Activated naive CD8-positive, alpha-beta T cell treated with anti-CD3 and anti-CD28 coated beads, Interleukin-2, amount 10 ng/mL, durations not matched to agents 7 days and 5 days (primary cell): ENCODE measurements around the gene DMD. TPM values are rescaled to one million over a fixed set of nuclear protein-coding genes. Genes with fewer than 3 reads are reported as not detected.

Experiments used
- ATAC-seq: fragments of 150-1000 bp; cut with Tn5 transposase; one replicate; pipeline ENCODE4 v1.10.0; 2021; ENCODE audit warnings: low read depth, moderate library complexity
- POLR2A ChIA-PET: fragments of 350-600 bp; sonication (Branson Sonifier 250); formaldehyde crosslinking; loops from one replicate; lab custom pipeline; 2021; ENCODE audit warnings: antibody characterized with exemption; lab: Charles Lee
- DNase-seq: peaks from one replicate; pipeline ENCODE4 v3.0.0; 2021
- H3K27ac Mint-ChIP-seq: one replicate; pipeline ENCODE4 v1.8.0; 2022; ENCODE audit warnings: mild to moderate bottlenecking, mixed read lengths
- H3K27me3 Mint-ChIP-seq: one replicate; pipeline ENCODE4 v1.8.0; 2022; ENCODE audit warnings: mild to moderate bottlenecking, moderate library complexity, mixed read lengths
- H3K36me3 Mint-ChIP-seq: one replicate; pipeline ENCODE4 v1.8.0; 2021; ENCODE audit warnings: mild to moderate bottlenecking, mixed read lengths
- H3K4me1 Mint-ChIP-seq: one replicate; pipeline ENCODE4 v1.8.0; 2021; ENCODE audit warnings: mixed read lengths
- H3K4me3 Mint-ChIP-seq: one replicate; pipeline ENCODE4 v1.8.0; 2022; ENCODE audit warnings: mild to moderate bottlenecking, moderate library complexity, mixed read lengths
- H3K9me3 Mint-ChIP-seq: one replicate; pipeline ENCODE4 v1.8.0; 2021; ENCODE audit warnings: mixed read lengths
- total RNA-seq, 2 experiments: library from RNA; stranded (reverse); gene quantifications; one replicate each; pipeline ENCODE4 v1.2.3, GENCODE V29; 2021

Gene DMD
- total RNA-seq, 2 experiments from 2014 or later: 0.17 TPM; not detected in 1

DNA sequence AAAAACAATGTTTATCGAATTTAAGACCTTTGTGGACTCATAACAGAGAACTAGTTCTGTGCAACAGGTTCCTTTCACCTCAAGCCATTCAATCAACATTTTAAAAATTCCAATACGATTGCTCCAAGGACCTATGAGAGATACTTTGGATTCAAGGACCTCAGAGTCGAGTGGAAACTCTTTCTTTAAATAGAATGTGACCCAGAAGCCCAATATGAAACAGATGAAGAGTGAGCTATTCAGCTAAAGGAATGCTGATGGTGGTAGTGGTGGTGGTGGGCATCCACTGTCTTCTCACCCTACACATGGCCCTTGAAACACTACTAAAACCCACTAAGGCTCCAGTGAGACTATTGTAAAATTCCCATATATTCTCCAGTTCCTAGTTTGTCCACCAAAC is 257.2 kb downstream of the DMD start:
- ATAC-seq (no peak), DNase-seq (no peak)
- Mint-ChIP-seq H3K4me1 (no peaks in the 10 kb centered on the region), H3K27me3 (no peaks in the 10 kb centered on the region), H3K27ac (no peak overlapping the region), H3K4me3 (no peak overlapping the region), H3K9me3 (no peaks in the 10 kb centered on the region), H3K36me3 (no peaks in the 10 kb centered on the region)
- POLR2A ChIA-PET: no interaction called here

DNA sequence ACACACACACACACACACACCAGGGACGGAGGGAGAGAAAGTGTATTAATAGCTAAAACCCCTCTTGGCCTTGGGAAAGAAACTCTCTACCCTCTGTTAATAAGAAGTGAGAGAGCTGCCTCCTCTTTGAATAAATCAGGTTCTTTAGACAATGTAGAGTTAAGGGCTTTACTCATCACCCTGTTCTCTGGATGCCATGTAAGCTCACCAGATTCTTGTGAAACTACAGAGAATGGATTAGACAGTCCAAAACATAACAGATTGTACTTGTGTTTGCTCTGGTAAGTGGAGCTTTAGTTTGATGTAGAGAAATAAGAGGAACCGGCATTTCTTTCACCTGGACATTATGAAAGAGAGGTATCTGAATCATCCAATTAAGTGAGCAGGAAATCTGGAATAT is 263.2 kb downstream of the DMD start:
- H3K4me1 Mint-ChIP-seq: no peaks in the 10 kb centered on the region
- H3K36me3 Mint-ChIP-seq: no peaks in the 10 kb centered on the region
- POLR2A ChIA-PET: no interaction called here
- no peaks in the 10 kb centered on the region for H3K9me3 Mint-ChIP-seq
- DNase-seq (no peak), ATAC-seq (no peak)
- H3K27me3 Mint-ChIP-seq: no peaks in the 10 kb centered on the region
- no peak overlapping the region for H3K4me3 Mint-ChIP-seq
- no peak overlapping the region for H3K27ac Mint-ChIP-seq

DNA sequence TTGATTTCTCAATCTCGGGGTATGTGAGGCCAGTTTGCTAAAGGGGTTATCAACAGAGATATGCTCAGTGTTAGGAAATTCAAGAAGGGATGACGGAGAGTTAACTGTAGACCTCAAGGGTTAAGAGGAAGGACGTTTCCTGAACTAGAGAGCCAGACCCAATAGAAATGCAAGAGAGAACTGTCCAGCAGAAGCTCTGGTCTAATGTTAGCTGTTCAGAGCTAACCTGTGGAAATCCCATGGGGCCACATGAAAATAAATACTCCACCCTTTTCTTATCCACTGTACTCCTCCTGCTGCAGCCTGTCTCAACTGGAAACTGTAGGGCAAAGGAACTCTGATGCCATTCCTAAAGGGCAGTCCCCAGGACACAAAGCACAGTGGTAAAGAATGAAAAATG is 274.3 kb downstream of the DMD start:
- ATAC-seq: no peak
- DNase-seq: no peak
- H3K9me3 Mint-ChIP-seq: no peaks in the 10 kb centered on the region

DNA sequence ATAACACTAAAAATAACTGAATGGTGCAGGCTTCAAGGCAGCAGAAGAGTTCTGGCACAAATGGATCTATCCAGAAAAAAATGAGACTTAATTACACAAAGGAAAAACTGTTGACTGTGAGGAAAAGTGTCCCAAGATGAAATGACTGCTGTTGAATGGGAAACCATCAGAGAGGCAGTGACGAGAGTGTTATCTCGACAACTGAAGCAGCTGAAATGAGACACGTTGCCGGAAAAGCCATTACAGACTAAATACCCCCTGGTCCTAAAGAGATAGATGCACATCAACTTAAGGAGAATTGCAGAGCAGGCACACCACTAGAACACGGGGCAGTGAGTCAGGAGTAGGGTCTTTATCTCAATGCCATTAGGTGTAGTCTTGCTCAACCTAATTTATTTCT is 277.8 kb downstream of the DMD start:
- Mint-ChIP-seq H3K9me3 (no peaks in the 10 kb centered on the region), H3K27ac (no peak overlapping the region), H3K27me3 (no peaks in the 10 kb centered on the region), H3K4me3 (no peak overlapping the region), H3K4me1 (no peaks in the 10 kb centered on the region), H3K36me3 (no peaks in the 10 kb centered on the region)
- POLR2A ChIA-PET: no interaction called here
- no peak for DNase-seq
- no peak for ATAC-seq

More for the DNA sequence above, 274.3 kb downstream of the DMD start:
- H3K36me3 Mint-ChIP-seq: no peaks in the 10 kb centered on the region
- no peaks in the 10 kb centered on the region for H3K4me1 Mint-ChIP-seq
- H3K4me3 Mint-ChIP-seq: no peak overlapping the region
- no peak overlapping the region for H3K27ac Mint-ChIP-seq
- POLR2A ChIA-PET: no interaction called here
- H3K27me3 Mint-ChIP-seq: no peaks in the 10 kb centered on the region

DNA sequence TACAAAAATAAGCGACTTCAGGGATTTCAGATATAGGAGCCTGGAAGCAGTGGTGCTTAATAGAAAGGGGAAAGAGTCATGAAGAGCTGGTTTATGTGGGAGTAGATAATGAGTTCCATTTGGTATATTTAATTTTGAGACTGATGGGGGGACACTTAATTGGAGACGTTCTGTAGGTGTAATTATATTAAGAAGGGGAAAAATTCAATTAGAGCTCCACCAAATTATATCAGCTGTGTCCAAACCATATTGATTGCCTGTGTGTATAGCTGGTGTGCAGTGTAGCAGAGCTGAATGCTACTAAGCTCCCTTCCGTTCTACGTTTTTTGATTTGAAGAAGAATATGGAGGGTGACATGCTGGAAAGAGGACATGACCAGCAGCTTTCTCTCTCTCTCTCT is 282.3 kb downstream of the DMD start:
- Mint-ChIP-seq H3K4me1 (no peaks in the 10 kb centered on the region), H3K27ac (no peak overlapping the region), H3K4me3 (no peak overlapping the region), H3K36me3 (no peaks in the 10 kb centered on the region), H3K9me3 (peaks cover 3% of the 10 kb centered on the region), H3K27me3 (no peaks in the 10 kb centered on the region)
- DNase-seq (no peak), ATAC-seq (no peak)
- POLR2A ChIA-PET: no interaction called here

DNA sequence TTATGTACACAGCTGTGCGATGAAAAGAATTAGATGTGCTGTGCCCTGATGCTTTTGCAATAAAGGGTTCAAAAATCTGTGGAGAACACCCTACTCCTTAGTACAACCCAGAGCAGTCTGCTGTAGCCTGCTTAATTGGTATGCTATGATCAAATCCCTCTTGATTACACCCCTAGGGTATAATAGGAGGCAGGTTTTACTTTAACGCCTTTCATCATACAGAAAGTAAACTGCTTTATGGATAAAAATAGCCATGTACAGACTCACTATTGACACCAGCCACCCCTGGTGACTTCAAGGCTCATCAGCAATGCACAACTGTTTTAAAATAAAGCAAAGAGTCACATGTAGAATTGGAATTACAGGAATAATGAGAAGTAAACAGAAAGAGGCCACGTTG is 315.3 kb downstream of the DMD start:
- Mint-ChIP-seq H3K4me1 (no peaks in the 10 kb centered on the region), H3K36me3 (no peaks in the 10 kb centered on the region), H3K27me3 (no peaks in the 10 kb centered on the region), H3K9me3 (no peaks in the 10 kb centered on the region), H3K27ac (no peak overlapping the region), H3K4me3 (no peak overlapping the region)
- POLR2A ChIA-PET: no interaction called here
- ATAC-seq (no peak), DNase-seq (no peak)

DNA sequence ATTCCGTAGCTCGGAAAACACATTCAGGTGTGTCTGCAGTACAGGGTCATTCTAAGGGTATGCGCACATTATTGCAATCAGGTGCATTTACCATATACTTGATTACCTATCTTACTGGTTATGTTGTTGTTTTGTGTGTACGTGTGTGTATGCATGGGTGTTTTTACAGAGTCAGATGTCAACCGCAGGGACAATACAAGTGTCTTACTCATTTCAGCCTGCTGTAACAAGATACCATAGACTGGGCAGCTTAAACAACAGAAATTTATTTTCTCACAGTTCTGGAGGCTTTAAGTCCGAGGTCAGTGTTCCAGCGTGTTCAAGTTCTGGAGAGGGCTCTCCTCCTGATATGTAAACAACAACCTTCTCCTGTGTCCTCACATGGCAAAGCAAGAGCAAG is 316.7 kb downstream of the DMD start:
- Mint-ChIP-seq H3K27me3 (no peaks in the 10 kb centered on the region), H3K27ac (no peak overlapping the region), H3K4me3 (no peak overlapping the region), H3K4me1 (no peaks in the 10 kb centered on the region), H3K9me3 (no peaks in the 10 kb centered on the region), H3K36me3 (no peaks in the 10 kb centered on the region)
- POLR2A ChIA-PET: no interaction called here
- no peak for ATAC-seq
- DNase-seq: no peak

DNA sequence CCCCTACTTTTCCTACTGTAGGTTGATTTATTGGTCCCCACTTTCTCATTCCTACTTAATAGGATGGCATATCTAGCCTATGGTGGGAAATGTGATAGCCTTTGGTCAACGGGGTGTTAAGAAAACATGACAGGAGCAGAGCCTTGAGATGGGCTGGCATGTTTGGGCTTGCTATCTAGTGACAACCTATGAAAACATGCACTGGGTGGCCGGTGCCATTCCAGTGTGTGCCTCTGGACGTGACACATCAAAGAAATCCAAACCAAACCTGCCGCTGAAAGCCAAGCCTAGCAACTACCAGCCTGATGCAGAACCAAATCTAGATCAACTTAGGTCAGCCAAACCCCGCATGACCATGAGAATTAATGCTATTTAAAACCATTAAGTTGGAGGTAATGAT is 317.6 kb downstream of the DMD start:
- POLR2A ChIA-PET: no interaction called here
- no peak for ATAC-seq
- H3K4me1 Mint-ChIP-seq: no peaks in the 10 kb centered on the region

DNA sequence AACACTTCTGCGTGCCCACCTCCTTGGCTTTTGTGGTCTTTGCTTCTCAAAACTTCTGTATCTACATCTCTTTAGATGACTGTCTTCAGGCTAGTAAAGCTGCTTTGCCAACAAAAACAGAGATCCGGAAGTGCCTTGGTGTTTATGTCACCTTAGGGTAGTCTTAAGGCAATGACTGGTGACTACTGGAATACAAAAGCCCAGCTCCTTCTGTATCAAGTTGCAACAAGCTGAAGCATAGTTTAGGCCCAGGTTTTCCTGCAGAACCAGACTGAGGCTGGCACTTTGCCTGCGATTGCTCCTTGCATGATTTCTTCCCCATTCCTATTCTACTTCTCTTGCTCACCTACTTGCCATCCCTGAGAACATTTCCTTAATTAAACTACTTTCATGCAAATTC is 333.8 kb downstream of the DMD start:
- Mint-ChIP-seq H3K9me3 (no peaks in the 10 kb centered on the region), H3K4me1 (no peaks in the 10 kb centered on the region), H3K27ac (no peak overlapping the region), H3K27me3 (no peaks in the 10 kb centered on the region), H3K4me3 (no peak overlapping the region), H3K36me3 (no peaks in the 10 kb centered on the region)
- no peak for ATAC-seq
- POLR2A ChIA-PET: no interaction called here
- no peak for DNase-seq

More for the DNA sequence above, 317.6 kb downstream of the DMD start:
- no peak overlapping the region for H3K27ac Mint-ChIP-seq
- H3K27me3 Mint-ChIP-seq: no peaks in the 10 kb centered on the region
- no peaks in the 10 kb centered on the region for H3K36me3 Mint-ChIP-seq
- no peaks in the 10 kb centered on the region for H3K9me3 Mint-ChIP-seq
- no peak for DNase-seq
- no peak overlapping the region for H3K4me3 Mint-ChIP-seq

DNA sequence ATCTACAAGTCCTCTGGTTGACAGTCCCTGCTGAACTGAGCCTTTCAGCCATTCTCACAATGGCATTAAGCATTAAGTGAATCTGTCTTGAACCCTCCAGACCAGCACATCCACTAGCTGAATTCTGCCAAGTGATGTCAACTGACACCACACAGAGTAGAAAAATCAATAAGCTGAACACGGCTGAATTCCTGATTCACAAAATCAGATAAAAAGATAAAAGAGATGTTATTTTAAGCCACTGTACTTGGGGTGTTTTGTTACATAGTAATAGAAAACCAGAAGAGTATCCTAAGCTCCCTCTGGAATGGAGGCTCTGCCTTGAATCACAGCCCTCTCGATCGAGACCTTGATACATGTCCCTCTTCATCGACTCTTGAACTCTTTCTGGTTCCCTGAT is 336.5 kb downstream of the DMD start:
- no peak overlapping the region for H3K4me3 Mint-ChIP-seq
- POLR2A ChIA-PET: no interaction called here
- DNase-seq (no peak), ATAC-seq (no peak)
- no peaks in the 10 kb centered on the region for H3K27me3 Mint-ChIP-seq
- H3K27ac Mint-ChIP-seq: no peak overlapping the region
- no peaks in the 10 kb centered on the region for H3K36me3 Mint-ChIP-seq
- H3K4me1 Mint-ChIP-seq: no peaks in the 10 kb centered on the region
- no peaks in the 10 kb centered on the region for H3K9me3 Mint-ChIP-seq

DNA sequence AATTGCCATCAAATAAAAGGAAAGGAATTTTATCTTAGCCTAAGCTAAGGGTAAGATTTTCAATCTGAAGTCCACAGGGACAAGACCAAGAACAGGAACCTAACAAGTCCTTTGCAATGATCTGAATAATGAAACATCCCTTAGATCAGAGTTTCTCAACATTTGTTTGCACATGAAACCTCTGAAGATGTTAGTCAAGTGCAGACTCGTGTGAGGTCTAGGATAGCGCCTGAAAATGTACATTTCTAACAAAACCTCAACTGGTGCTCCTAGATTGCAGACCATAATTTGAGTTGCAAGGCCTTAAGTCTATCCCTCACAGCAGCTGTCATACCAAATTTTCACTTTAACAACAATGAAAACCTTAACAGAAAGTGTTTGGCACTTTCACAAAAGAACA is 337.6 kb downstream of the DMD start:
- ATAC-seq: no peak
- H3K36me3 Mint-ChIP-seq: no peaks in the 10 kb centered on the region
- POLR2A ChIA-PET: no interaction called here
- no peaks in the 10 kb centered on the region for H3K4me1 Mint-ChIP-seq
- DNase-seq: no peak
- no peaks in the 10 kb centered on the region for H3K27me3 Mint-ChIP-seq
- no peak overlapping the region for H3K4me3 Mint-ChIP-seq
- H3K9me3 Mint-ChIP-seq: no peaks in the 10 kb centered on the region
- H3K27ac Mint-ChIP-seq: no peak overlapping the region

DNA sequence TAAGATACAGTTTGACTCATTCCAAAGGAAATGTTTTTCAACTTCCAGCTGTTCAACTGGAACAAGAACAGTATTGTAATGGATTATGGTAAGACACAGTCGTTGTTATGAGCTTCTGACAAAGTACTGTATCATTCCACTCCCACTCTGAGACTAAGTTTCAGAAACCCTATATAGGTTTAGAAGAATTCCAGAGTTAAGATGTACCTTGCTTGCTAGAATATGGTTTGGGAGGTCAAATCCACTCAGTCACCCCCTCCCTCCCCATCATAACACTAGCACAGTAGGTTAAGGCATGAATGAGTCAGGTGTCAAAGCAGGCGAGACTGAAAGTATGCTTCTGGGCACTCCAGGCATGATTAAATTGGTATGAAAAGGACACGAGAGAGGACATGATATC is 339.7 kb downstream of the DMD start:
- H3K27ac Mint-ChIP-seq: no peak overlapping the region
- POLR2A ChIA-PET: no interaction called here
- ATAC-seq: no peak
- no peak overlapping the region for H3K4me3 Mint-ChIP-seq
- H3K4me1 Mint-ChIP-seq: no peaks in the 10 kb centered on the region
- no peaks in the 10 kb centered on the region for H3K27me3 Mint-ChIP-seq
- H3K36me3 Mint-ChIP-seq: no peaks in the 10 kb centered on the region
- no peaks in the 10 kb centered on the region for H3K9me3 Mint-ChIP-seq
- DNase-seq: no peak

DNA sequence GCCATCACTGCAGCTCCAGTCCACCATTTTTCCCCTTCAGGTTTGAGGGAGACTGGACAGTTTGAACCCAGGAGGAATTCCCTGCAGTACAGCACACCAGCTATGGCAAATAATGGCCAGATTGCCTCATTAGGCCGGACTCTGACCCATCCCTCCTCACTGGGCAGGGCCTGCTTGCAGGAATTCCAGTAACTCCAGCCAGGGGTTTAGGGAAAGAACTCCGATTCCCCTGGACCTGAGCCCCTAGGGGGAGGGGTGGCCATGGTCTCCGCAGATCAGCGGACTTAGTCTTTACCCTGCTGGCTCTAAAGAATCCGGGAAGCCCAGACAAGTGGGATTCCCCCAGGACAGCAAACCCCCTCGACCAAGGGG is 342.8 kb downstream of the DMD start:
- H3K27ac Mint-ChIP-seq: no peak overlapping the region
- POLR2A ChIA-PET: no interaction called here
- no peak overlapping the region for H3K4me3 Mint-ChIP-seq
- H3K4me1 Mint-ChIP-seq: no peaks in the 10 kb centered on the region
- no peaks in the 10 kb centered on the region for H3K9me3 Mint-ChIP-seq
- no peaks in the 10 kb centered on the region for H3K36me3 Mint-ChIP-seq
- no peaks in the 10 kb centered on the region for H3K27me3 Mint-ChIP-seq
- DNase-seq (no peak), ATAC-seq (no peak)

DNA sequence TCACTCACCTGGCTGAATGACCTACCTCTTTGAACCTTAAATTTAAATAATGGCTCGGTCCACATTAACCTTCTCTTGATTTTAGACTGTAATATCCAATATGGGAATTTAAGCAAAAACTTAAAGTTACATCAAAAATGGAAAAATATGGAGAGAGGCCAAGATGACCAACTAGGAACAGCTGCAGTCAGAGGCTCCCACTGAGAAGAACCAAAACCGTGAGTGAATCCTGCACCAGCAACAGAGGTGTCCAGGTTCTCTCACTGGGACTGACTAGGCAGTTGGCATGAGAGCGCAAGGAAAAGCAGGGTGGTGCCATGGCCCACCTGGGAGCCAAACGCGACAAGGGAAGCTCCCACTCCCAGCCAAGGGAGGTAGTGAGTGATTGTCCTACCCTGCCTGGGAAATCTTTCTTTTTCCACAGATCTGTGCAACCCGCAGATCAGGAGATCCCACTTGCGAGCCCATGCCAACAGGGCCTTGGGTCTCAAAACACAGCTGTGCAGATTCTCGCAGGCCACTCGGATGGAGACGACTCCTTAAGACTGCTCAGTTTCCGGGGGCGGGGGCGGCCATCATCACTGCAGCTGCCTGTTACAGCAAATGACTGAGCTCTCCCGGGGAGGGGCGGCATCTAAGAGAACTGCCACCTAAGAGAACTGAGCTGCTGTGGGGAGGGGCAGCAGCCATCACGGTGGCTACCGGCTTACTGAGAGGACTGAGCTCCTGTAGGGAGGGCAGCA is 343.4 kb downstream of the DMD start:
- H3K9me3 Mint-ChIP-seq: no peaks in the 10 kb centered on the region
- H3K4me1 Mint-ChIP-seq: no peaks in the 10 kb centered on the region
- no peak overlapping the region for H3K4me3 Mint-ChIP-seq
- POLR2A ChIA-PET: no interaction called here
- ATAC-seq (no peak), DNase-seq (no peak)
- H3K27ac Mint-ChIP-seq: no peak overlapping the region
- H3K27me3 Mint-ChIP-seq: no peaks in the 10 kb centered on the region
- no peaks in the 10 kb centered on the region for H3K36me3 Mint-ChIP-seq

DNA sequence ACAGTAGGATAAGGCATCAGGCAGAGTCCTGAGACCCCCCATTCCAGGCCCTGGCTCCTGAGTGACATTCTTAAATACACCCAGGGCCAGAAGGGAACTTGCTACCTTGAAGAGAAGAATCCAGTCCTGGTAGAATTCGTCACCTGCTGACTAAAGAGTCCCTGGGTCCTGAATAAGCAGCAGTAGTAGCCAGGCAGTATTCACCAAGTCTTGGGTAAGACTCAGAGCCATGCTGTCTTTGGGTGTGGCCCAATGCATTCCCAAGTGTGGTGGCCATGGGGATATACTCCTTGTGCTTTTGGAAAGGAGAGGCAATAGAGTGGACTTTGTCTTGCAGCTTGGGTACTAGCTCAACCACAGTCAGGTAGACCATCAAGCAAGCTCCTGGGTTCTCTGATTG is 359.1 kb downstream of the DMD start:
- POLR2A ChIA-PET: no interaction called here
- no peaks in the 10 kb centered on the region for H3K27me3 Mint-ChIP-seq
- H3K36me3 Mint-ChIP-seq: no peaks in the 10 kb centered on the region

More for the DNA sequence above, 359.1 kb downstream of the DMD start:
- H3K4me3 Mint-ChIP-seq: no peak overlapping the region
- DNase-seq: no peak
- ATAC-seq: no peak
- H3K27ac Mint-ChIP-seq: no peak overlapping the region
- no peaks in the 10 kb centered on the region for H3K4me1 Mint-ChIP-seq
- H3K9me3 Mint-ChIP-seq: peaks cover 3% of the 10 kb centered on the region
